ENCODE results near the gene SLC15A3. TPM values are rescaled to one million over a fixed set of nuclear protein-coding genes. Genes with fewer than 3 reads are reported as not detected.

The SLC15A3 gene
- total and polyA plus RNA-seq, 4 donors: 9.0 to 20.9 (median 16.3) TPM

DNA sequence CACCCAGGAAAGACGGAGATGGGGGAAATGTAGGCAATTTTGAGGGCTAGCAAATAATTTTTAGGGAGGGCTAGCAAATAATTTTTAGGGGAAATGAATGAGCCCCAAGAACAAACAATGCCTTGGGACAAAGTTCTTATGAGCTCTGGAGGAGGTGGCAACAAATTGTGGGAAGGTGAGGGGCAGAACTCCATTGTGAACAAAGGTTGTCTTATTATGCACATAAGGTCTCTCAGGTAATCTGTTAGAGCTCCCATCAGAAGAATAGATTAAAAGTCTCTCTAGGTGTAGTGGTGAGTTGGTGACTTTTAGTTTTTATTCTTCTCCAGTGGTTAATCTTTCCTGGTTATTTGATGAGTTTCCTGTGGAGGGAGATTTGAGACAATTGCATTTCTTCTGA lies 43.2 kb downstream of the SLC15A3 start:
- H3K4me1 ChIP-seq (ENCODE audit: control insufficient read depth in 4 of 4, insufficient read depth in 4 of 4, low read length in 3 of 4): peaks cover 8 to 35% (median 22%) of the 10 kb centered on the region in 4 donors
- H3K27ac ChIP-seq (ENCODE audit: low read depth in 1 of 2, low read length in 2 of 2): no peak overlapping the region
- no peaks in the 10 kb centered on the region for H3K36me3 ChIP-seq (ENCODE audit: control insufficient read depth in 4 of 4, insufficient read depth in 3 of 4, low read depth in 1 of 4, low read length in 3 of 4)
- H3K27me3 ChIP-seq (ENCODE audit: control insufficient read depth in 4 of 4, insufficient read depth in 4 of 4, low read length in 3 of 4): no peaks in the 10 kb centered on the region
- no peak overlapping the region for H3K4me3 ChIP-seq (ENCODE audit: low read depth in 1 of 3, low read length in 3 of 3)
- TF ChIP-seq, protein P1, sequence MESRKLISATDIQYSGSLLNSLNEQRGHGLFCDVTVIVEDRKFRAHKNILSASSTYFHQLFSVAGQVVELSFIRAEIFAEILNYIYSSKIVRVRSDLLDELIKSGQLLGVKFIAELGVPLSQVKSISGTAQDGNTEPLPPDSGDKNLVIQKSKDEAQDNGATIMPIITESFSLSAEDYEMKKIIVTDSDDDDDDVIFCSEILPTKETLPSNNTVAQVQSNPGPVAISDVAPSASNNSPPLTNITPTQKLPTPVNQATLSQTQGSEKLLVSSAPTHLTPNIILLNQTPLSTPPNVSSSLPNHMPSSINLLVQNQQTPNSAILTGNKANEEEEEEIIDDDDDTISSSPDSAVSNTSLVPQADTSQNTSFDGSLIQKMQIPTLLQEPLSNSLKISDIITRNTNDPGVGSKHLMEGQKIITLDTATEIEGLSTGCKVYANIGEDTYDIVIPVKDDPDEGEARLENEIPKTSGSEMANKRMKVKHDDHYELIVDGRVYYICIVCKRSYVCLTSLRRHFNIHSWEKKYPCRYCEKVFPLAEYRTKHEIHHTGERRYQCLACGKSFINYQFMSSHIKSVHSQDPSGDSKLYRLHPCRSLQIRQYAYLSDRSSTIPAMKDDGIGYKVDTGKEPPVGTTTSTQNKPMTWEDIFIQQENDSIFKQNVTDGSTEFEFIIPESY (IDR thresholded peaks at IDR 0.05): no peak
- TF ChIP-seq, protein P2, sequence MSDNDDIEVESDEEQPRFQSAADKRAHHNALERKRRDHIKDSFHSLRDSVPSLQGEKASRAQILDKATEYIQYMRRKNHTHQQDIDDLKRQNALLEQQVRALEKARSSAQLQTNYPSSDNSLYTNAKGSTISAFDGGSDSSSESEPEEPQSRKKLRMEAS (IDR thresholded peaks at IDR 0.05): no peak
- no peak for TF ChIP-seq NR2F2 (IDR thresholded peaks at IDR 0.05)
- no peak for TF ChIP-seq GABPA (IDR thresholded peaks at IDR 0.05 in 1 of 2, conservative IDR thresholded peaks at IDR 0.05 in 1 of 2)
- TF ChIP-seq HNF4A (conservative IDR thresholded peaks at IDR 0.05): no peak
- TF ChIP-seq, protein P3, sequence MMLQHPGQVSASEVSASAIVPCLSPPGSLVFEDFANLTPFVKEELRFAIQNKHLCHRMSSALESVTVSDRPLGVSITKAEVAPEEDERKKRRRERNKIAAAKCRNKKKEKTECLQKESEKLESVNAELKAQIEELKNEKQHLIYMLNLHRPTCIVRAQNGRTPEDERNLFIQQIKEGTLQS (IDR thresholded peaks at IDR 0.05): no peak
- no peak for TF ChIP-seq YY1 (IDR thresholded peaks at IDR 0.05)
- no peak for TF ChIP-seq FOXA2 (IDR thresholded peaks at IDR 0.05)
- TF ChIP-seq JUND (IDR thresholded peaks at IDR 0.05): no peak
- TF ChIP-seq, protein P4, sequence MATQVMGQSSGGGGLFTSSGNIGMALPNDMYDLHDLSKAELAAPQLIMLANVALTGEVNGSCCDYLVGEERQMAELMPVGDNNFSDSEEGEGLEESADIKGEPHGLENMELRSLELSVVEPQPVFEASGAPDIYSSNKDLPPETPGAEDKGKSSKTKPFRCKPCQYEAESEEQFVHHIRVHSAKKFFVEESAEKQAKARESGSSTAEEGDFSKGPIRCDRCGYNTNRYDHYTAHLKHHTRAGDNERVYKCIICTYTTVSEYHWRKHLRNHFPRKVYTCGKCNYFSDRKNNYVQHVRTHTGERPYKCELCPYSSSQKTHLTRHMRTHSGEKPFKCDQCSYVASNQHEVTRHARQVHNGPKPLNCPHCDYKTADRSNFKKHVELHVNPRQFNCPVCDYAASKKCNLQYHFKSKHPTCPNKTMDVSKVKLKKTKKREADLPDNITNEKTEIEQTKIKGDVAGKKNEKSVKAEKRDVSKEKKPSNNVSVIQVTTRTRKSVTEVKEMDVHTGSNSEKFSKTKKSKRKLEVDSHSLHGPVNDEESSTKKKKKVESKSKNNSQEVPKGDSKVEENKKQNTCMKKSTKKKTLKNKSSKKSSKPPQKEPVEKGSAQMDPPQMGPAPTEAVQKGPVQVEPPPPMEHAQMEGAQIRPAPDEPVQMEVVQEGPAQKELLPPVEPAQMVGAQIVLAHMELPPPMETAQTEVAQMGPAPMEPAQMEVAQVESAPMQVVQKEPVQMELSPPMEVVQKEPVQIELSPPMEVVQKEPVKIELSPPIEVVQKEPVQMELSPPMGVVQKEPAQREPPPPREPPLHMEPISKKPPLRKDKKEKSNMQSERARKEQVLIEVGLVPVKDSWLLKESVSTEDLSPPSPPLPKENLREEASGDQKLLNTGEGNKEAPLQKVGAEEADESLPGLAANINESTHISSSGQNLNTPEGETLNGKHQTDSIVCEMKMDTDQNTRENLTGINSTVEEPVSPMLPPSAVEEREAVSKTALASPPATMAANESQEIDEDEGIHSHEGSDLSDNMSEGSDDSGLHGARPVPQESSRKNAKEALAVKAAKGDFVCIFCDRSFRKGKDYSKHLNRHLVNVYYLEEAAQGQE (IDR thresholded peaks at IDR 0.05): no peak
- TF ChIP-seq FOXA1 (IDR thresholded peaks at IDR 0.05): no peak
- TF ChIP-seq, protein P5, sequence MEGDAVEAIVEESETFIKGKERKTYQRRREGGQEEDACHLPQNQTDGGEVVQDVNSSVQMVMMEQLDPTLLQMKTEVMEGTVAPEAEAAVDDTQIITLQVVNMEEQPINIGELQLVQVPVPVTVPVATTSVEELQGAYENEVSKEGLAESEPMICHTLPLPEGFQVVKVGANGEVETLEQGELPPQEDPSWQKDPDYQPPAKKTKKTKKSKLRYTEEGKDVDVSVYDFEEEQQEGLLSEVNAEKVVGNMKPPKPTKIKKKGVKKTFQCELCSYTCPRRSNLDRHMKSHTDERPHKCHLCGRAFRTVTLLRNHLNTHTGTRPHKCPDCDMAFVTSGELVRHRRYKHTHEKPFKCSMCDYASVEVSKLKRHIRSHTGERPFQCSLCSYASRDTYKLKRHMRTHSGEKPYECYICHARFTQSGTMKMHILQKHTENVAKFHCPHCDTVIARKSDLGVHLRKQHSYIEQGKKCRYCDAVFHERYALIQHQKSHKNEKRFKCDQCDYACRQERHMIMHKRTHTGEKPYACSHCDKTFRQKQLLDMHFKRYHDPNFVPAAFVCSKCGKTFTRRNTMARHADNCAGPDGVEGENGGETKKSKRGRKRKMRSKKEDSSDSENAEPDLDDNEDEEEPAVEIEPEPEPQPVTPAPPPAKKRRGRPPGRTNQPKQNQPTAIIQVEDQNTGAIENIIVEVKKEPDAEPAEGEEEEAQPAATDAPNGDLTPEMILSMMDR (IDR thresholded peaks at IDR 0.05; ENCODE audit: low read depth, low read length, missing input control): no peak
- no peak for TF ChIP-seq RXRA (IDR thresholded peaks at IDR 0.05)
- no peak for TF ChIP-seq SP1 (IDR thresholded peaks at IDR 0.05)
- TF ChIP-seq RAD21 (IDR thresholded peaks at IDR 0.05): no peak
- TF ChIP-seq EGR1 (IDR thresholded peaks at IDR 0.05; ENCODE audit: low read depth in 2 of 2): no peak
- TF ChIP-seq HNF4G (IDR thresholded peaks at IDR 0.05): no peak
- no peak for TF ChIP-seq TAF1 (conservative IDR thresholded peaks at IDR 0.05)
- WGBS: 72% methylated on average over 1 of the region's 1 CpG
- no peak overlapping the region for H3K9ac ChIP-seq (ENCODE audit: low read depth in 1 of 2, low read length in 2 of 2)
- H3K9me3 ChIP-seq (ENCODE audit: control insufficient read depth in 4 of 4, low read length in 3 of 4): no peaks in the 10 kb centered on the region
- DNase-seq (ENCODE audit: low spot score): no peak
